Cerebellar nuclear complex (tissue), 1 donor: ENCODE results near the gene TSSK6.

ENCODE experiments used
- DNase-seq, 2 experiments: peaks; one replicate each; lab custom pipeline; 2025; lab: John Stamatoyannopoulos, UW

TSSK6 gene

GRCh38 chr19:19505669-19506326 is 9.6 kb downstream of the TSSK6 start:
- no peak for DNase-seq

- no peak for DNase-seq
Measured at GRCh38 chr19:19504754-19505668, 10.3 kb downstream of the TSSK6 start.

- no peak for DNase-seq
Measured at GRCh38 chr19:19502808-19503602, 12.3 kb downstream of the TSSK6 start.

GRCh38 chr19:19502281-19502680 is 13.1 kb downstream of the TSSK6 start:
- DNase-seq: no peak

GRCh38 chr19:19501798-19502197 is 13.6 kb downstream of the TSSK6 start:
- DNase-seq: no peak

GRCh38 chr19:19500975-19501644 is 14.2 kb downstream of the TSSK6 start:
- DNase-seq: no peak

- no peak for DNase-seq
Measured at GRCh38 chr19:19499272-19499995, 15.9 kb downstream of the TSSK6 start.

GRCh38 chr19:19498255-19498991 is 16.9 kb downstream of the TSSK6 start:
- no peak for DNase-seq

- DNase-seq: no peak
Measured at GRCh38 chr19:19495614-19496603, 19.4 kb downstream of the TSSK6 start.

- DNase-seq: no peak
Measured at GRCh38 chr19:19493841-19494546, 21.4 kb downstream of the TSSK6 start.

- DNase-seq: no peak
Measured at GRCh38 chr19:19492026-19492610, 23.2 kb downstream of the TSSK6 start.

- no peak for DNase-seq
Measured at GRCh38 chr19:19491321-19492025, 23.9 kb downstream of the TSSK6 start.

- DNase-seq: peak; percentile 23 to 49
Measured at GRCh38 chr19:19490214-19490968, 25.0 kb downstream of the TSSK6 start.

GRCh38 chr19:19489804-19490204 is 25.5 kb downstream of the TSSK6 start:
- no peak for DNase-seq

- no peak for DNase-seq
Measured at GRCh38 chr19:19488875-19489690, 26.3 kb downstream of the TSSK6 start.
